Right renal cortex interstitium (tissue), 3 donors: ENCODE data around the gene MBP. TPM values are rescaled to one million over a fixed set of nuclear protein-coding genes. Genes with fewer than 3 reads are reported as not detected.
"Not testable (repeated sequence)": the region's sequence is repeated elsewhere in the genome, so short reads cannot be mapped to it uniquely, and the experiment has no call there.

Source experiments
- DNase-seq, 3 donors: peaks; one replicate each; pipeline ENCODE4 v3.0.0-alpha.2; 2013; ENCODE audit warnings: low read depth in 3 of 3, low spot score in 2 of 3
- polyA plus RNA-seq, 3 donors: library from polyadenylated mRNA; unstranded; fragments of 120-200 nt; gene quantifications; one replicate each; pipeline ENCODE4 v1.2.1, GENCODE V29; 2013; ENCODE audit not compliant: insufficient read length in 3 of 3

The MBP gene
- polyA plus RNA-seq, 3 donors: 17.5 to 20.9 (median 17.7) TPM

DNA sequence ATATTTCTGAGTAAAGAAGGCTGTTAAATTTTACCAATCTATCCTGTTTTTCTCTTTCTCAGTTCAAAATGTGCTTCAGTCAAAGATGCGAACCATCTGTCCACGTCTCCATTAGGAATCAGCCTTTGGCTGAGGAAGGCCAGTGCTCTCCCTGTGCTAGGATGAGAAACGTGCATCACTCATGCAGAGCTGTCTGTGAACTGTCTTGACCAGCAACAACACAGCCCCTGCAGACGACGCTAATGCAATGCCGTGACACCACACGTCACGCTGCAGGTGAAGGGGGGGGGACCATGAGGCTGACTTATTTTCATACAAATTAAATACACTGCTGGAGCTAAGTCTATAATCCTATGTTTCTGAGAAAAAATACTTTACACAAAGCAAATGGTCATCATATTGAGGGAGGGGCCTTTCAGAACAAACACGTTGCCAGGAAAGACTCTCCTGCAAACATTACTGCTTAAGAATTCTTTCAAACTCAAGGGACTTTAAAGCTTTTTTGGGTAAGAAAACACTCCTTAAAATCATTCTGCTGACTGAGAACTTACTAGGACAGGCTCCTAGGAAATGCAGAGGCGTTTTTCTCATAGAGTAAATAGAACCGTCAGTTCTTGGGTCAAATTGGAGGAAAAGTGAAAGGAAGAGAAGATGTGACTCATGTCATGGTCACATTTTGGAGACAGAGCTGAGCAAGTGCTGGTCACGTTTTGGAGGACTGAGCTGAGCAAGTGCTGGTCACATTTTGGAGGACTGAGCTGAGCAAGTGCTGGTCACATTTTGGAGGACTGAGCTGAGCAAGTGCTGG, 97.0 kb downstream of the MBP start:
- DNase-seq: no peak

GRCh38 chr18:77033575-77033974, 99.0 kb downstream of the MBP start:
- no peak for DNase-seq

- DNase-seq: no peak
Observed at GRCh38 chr18:77032181-77032701, 100.3 kb downstream of the MBP start.

DNA sequence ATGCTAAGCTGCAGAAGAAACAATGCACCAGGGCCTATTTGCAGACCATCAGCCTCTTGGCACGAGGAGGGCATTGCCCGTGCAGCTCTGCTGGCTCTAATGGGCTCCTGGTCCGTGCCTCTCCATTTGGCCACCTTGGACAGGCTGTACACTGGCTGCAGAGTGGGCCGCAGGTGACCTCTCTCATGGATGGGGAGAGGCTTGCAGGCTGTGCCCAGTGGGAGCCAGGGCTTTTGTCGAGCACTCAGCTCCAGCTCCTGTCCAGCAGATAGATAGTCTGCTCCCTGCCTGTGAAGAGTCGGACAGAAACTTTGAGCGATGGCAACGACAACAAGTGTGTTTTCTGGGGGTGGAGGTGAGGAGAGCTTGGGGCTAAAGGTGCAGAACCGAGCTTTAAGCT, 100.9 kb downstream of the MBP start:
- no peak for DNase-seq

GRCh38 chr18:77030201-77030600, 102.4 kb downstream of the MBP start:
- no peak for DNase-seq

GRCh38 chr18:77025831-77026363, 106.7 kb downstream of the MBP start:
- no peak for DNase-seq

- DNase-seq: no peak
Observed at GRCh38 chr18:77025123-77025522, 107.5 kb downstream of the MBP start.

DNA sequence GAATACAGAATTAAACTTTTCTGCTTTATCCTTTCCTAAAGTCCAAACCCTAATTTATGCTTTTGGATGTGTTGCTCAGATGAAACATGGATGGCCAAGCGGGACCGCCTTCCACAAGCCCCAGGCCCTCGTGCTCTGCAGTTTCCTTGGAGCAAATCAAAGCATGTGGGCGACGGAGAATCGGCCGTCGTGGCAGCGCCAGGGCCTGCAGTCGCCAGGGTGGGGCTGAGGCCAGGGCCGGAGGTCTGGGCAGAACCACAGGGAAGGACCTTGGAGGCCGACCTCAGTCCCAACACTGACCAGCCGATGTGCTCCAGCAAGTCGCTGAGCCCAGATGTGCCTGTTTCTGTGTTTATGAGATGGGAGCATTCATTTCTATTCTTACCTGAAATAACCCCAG, 108.1 kb downstream of the MBP start:
- DNase-seq: no peak

DNA sequence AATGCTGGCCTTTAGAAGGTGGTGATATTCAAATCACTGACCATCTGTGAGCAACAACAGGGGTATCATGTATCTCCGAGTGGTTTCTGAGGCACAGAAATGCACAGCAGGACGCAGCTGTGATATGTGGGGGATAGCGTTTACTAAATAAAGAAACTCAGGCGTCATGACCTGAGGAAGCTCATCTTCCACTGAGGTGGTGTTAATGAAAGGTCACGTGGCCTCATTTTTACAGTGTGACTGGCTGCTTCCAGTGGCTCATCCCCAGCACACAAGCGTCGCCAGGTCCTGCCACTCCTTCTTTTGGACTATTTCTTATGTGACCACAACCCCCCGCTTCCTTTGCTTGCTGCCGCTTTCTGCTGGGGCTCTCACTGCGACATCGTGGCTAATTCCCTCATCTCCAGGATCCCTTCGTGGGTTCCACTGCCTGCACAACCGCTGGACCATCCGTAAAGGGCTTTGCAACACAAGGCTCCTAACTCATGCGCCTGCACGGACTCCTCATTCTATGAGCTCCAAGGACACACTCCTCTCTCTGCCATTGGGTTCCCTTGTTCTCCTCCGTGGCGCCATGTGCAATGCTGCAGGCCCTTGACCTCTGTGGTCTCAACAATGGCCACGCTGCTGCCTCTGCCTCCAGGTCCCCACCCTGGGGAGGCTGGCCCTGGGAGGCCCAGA, 109.3 kb downstream of the MBP start:
- peak in 2 of 3 donors; percentile 18 to 27 for DNase-seq

GRCh38 chr18:77022556-77022955, 110.0 kb downstream of the MBP start:
- DNase-seq: no peak

DNA sequence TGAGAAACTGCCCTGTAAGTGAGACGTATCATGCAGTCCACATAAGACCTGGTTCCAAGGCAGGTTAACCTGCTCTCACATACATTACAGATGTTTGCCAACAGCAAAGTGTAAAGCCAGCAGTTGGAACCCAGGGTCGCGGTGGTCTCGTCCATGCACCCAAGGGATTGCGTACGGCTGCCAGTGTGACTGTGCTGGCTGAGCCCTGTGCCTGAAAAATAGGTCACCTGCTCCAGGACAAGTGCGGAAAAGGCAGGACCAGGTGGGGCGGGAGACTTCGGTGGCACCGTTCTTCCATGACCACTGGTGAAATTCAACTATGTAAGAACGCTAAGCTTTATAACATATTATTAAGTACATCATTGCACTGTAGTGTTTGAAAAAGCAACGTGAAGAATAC, 110.5 kb downstream of the MBP start:
- no peak for DNase-seq

GRCh38 chr18:77021478-77021877, 111.1 kb downstream of the MBP start:
- not testable (repeated sequence) for DNase-seq

DNA sequence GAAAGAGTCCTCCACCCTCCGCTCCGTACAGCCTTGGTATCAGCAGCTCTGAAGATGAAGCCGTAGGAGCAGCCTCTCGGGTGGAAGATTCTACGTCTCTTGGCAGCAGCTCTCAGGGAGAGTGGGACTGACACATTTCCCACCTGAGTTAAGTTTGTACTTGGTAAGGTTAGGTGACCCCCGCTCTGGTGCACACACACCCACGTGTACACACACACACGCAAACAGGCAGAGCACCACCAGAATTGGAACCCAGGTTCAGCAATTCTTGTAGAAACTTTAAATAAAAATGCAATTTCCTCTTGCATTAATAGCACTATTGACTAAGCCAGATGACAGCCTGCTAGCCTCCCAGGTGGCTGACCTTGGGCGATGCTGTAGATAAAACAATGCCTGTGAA, 111.5 kb downstream of the MBP start:
- no peak for DNase-seq

GRCh38 chr18:77020561-77020960, 112.0 kb downstream of the MBP start:
- DNase-seq: no peak

DNA sequence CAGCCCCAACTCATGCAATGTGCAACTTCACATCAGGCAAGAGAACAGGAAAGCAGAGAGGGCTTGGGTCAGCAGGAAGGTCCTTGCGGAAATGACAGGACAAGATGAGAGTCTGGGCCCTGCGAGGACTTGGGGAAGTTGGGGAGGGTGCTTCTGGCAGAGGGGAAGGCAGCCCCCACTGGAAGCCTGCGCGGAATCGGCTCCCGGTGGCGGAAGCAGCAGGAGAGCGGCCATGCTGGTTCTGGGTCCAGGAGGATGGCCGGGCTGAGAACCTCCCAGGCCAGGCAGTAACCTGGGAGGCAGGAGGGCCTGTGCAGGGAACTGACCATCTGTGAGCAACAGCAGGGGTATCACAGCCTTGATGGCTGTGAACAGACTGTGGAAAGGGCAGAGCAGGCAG, 112.9 kb downstream of the MBP start:
- no peak for DNase-seq

DNA sequence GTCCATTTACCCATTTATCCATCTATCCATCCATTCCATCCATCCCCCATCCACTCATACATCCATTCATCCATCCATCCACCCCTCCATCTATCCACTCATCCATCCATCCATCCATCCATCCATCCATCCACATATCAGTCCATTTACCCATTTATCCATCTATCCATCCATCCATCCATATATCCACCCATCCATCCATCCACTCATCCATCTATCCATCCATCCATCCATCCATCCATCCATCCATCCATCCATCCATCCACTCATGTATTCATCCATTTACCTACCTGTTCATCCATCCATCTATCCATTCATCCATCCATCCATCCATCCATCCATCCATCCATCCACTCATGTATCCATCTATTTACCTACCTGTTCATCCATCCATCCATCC, 113.9 kb downstream of the MBP start:
- not testable (repeated sequence) for DNase-seq

GRCh38 chr18:77017355-77017754, 115.2 kb downstream of the MBP start:
- DNase-seq: no peak

DNA sequence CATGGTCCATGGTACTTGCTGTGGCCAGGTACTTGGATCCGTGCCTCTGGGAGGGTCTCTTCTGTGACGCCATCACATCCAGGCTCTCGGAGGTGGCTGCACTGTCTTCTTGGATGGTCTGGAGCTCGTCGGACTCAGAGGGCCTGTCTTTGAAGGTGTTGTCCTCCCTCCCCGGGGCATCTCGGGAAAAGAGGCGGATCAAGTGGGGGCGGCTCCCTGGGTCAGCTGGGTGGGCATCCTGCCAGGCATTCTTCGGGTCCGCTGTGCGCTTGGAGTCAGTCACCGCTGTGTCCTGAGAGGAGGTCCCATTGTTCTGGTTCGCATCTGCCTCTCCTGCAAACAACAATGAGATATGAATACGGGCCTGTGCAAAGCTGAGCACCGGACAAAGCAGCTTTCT, 115.6 kb downstream of the MBP start:
- DNase-seq: no peak

DNA sequence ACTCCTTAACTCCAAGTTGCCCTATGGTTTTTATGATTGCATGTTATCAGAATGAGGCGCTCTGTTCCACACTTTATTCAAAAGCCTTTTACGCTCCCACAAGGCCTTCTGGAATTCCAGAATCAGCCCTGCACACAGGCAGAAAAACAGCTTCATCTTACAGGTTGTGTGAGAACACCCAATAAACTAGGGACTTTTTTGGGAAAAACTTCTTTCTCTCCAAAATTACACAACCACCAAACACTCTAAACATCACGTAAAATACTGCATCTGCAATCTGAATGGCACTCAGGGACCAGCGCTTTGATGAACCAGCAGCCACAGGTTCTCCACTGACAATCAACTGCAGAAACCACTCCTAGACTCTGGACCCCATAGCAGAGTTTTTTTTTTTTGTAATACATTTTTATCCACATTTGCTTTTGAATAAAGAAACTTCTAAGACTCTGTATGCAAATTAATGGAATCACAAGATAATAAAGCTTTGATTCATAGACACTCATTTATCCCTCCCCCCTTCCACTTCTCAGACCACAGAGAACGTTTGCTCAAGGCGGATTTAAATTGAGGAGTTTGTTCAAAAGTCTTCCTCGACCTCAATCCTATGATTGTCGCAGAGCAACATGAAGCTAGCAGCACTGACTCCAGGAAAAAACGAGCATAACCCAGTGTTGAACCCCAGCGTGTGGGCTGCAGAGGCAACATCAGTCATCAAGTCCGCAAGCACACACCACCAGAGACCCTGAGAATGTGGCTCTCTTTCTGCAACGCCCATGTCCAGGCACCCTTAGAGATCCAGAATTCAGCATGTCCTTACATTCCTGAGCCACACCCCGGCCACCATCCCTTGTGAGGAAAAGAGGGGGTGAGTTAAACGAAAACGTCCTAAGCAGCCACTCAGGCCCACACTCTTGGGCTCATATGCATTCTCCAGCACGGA, 116.5 kb downstream of the MBP start:
- no peak for DNase-seq

DNA sequence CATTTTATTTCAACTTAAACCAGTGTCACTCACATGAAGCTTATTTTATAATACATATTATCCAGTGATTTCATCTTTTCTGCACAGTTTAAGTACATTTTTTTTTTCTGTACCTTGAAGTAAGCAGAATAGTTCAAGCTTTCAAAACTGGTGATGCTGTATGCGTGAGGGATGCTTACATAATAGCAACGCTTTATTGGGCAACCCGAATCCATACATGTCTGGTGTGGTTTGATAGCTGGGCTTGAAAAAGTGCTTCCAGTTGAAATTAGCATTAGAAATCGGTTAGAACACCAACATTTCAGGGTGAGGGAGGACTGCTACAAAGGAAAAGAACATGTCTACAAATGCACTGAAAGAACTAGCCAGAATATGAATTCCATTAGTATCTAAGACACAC, 117.4 kb downstream of the MBP start:
- no peak for DNase-seq

GRCh38 chr18:77014538-77014937, 118.0 kb downstream of the MBP start:
- no peak for DNase-seq
